GM21447 (cell line): Measurements from ENCODE around the gene WDPCP.
"Not testable (repeated sequence)": the region's sequence is repeated elsewhere in the genome, so short reads cannot be mapped to it uniquely, and the experiment has no call there.

Experiments used
- ATAC-seq: cut with Tn5 transposase; IDR thresholded peaks from one replicate; pipeline ENCODE4 v1.9.1; 2021; ENCODE audit not compliant: unreplicated experiment

Gene WDPCP

DNA sequence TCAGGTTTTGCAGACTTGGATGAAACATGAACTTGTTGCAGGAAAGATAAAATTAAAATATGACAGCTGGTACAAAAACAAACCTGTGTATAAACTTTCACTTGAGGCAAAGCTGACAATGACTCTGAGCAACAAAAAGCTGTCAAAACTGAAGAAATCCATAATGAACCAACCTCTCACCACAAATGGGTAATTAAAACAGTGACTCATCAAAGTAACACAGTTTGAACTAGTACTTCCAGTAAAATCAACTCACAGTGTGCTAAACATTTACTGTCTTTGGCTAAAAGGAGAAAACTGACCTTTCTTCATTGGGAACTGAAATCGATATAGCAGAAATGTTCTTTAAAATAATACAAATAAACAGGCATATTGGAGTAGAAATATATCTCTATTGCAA, 209.7 kb downstream of the WDPCP start:
- ATAC-seq, result no peak

GRCh38 chr2:63374341-63374740, 213.9 kb downstream of the WDPCP start:
- no peak for ATAC-seq

DNA sequence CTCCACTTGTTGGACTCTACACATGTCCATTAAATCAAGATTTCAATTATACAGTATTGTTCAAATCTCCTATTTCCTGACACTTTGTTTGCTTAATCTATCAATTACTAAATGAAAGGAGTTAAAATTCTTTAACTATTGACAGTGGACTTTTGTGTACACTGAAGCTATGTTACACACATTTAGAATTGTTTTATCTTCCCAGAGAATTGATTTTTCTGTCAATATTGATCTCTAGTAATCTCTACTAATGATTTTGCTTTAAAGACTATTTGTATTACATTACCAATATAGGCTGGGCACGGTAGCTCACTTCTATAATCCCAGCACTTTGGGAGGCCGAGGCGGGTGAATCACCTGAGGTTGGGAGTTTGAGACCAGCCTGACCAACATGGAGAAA, 215.7 kb downstream of the WDPCP start:
- no peak for ATAC-seq

DNA sequence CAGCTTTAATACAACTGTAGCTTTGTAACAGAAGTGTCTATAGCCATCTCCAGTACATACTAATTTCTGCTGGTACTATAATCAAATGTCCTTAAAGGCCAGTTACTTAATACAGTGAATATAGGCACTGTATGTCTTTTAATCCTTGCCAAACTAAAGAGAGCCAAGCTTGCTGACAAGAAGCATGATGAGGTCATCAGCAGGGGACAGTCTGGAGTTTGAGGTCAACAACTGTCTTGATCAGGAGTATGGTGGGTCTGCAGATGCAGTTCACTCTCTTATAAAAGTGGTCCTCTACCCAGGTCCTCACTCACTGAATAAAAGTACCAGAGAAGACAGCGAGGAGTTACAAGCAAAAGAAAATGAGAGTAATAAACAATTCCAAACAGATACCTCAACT, 219.1 kb downstream of the WDPCP start:
- no peak for ATAC-seq

GRCh38 chr2:63364866-63365265, 223.4 kb downstream of the WDPCP start:
- ATAC-seq, result no peak

DNA sequence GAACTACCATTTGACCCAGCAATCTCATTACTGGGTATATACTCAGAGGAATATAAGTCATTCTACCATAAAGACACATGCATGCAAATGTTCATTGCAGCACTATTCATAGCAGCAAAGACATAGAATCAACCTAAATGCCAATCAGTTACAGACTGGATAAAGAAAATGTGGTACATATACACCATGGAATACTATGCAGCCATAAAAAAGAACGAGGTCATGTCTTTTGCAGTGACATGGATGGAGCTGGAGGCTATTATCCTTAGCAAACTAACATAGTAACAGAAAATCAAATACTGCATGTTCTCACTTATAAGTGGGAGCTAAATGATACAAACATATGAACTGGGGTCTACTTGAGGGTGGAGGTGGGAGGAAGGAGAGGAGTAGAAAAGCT, 230.6 kb downstream of the WDPCP start:
- ATAC-seq, result not testable (repeated sequence)

DNA sequence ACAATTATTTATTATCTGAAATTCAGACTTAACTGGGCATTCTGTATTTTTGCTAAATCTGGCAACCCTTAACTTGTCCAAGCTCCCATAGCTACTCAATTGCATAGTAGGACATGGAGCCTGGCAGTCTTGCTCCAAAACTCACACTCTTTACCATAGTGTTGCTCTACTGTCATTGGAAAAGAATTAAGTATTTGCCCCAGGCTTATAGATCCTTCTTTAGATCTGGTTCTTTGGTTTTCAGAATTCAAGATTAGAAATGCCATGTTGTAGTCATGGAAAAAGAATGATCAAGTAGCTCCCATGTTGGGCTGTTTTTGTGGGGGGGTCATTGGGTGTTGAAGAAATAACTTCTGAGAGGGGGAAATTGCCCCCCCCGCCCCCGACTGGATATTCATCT, 240.9 kb downstream of the WDPCP start:
- ATAC-seq, result no peak

DNA sequence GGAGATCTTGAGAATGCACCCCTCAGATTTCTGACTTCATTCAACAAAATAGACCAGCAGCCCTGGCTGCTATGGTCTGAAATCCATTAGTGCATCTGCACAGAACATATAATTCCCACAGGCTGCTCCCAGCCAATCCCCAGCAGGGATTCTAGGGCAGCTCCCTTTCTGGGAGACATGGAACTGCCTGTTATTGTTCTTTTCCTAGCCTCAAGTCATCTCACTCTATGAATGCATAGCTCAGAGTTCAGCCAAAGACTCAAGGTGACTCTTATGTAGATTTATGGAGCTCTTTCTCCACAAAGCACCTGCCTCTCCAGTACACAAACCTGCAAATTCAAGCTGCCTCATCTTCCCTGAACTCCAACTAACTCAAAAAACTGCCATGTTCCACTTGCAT, 241.9 kb downstream of the WDPCP start:
- no peak for ATAC-seq

DNA sequence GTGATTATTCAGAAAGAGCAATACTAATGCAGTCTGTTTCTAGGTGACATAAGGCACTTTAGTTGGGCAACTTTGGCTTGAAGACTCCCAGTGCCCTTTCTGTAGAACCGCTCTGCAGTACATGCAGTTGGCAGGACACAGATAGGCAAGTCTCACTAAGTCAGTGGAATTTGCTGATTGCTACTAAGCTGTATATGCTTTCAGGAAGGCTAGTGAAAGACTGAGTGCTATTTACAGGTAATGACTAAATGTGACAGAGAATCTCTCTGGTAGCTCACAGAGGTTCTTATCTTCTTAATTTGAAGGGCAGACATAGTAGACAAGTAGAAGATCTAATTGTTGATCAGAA, 243.0 kb downstream of the WDPCP start:
- no peak for ATAC-seq

GRCh38 chr2:63344575-63345284, 243.5 kb downstream of the WDPCP start:
- ATAC-seq, result no peak

DNA sequence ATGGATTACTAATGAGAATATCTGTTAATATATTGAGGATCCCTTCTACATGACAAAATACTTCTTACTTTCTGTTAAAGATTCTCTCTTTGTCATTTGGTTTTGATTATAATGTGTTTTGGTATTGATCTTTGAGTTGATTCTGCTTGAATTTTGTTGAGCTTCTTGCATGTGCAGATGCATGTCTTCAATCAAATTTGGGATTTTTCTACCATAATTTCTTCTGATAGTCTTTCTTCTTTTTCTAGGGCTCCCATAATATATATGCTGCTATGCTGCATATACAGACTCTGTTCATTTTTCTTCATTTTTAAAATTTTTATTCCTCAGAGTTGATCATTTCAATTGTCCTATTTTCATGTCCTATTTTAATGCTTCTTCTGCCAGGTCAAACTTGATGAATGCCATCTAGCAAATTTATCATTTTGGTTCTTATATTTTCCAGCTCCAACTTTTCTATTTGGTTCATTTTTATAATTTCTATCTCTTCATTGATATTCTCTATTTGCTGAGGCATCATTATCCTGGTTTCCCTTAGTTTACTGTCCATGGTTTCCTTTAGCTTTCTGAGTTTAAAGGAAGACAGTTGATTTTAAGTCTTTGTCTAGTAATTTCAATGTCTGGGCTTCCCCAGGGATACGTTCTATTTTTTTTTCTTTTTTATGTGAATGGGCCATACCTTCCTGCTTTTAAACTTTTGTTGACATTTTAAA, 244.7 kb downstream of the WDPCP start:
- ATAC-seq, result no peak

DNA sequence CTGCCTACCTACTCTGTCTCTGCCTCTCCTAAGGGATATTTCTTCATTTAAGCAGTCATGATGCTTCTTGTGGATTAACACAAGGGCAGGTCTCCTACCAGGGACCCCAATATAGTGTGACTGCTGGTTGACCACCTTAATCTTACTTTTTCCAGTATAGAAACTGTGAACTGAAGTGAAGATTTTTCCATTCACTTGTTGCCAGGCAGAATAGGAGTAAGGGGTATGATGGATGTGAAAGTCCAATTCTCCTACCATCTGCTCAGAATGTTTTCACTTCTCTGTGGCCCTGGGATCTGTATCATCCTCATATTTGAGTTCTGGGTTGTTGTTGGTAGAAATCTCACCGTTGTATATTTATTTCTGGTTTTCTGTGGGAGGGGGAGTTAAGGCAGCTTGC, 247.8 kb downstream of the WDPCP start:
- no peak for ATAC-seq

DNA sequence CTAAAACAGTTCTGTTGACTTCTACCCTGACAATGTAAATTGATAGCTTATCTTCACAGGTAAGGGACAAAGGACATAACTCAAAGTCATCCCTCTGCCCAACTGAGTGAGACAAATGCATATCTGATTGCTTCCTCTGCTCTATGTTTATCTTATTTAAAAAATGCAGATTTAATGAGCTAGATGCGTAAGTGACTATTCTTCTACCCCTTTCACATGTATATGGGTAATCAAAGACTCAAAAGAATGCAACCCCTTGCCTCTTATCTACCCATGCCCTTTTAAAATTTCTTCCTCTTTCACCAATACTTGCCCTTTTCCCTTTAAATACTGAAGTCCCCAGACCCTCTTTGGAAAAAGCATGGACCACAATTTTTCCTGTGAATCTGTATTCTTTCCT, 253.4 kb downstream of the WDPCP start:
- ATAC-seq, result no peak

DNA sequence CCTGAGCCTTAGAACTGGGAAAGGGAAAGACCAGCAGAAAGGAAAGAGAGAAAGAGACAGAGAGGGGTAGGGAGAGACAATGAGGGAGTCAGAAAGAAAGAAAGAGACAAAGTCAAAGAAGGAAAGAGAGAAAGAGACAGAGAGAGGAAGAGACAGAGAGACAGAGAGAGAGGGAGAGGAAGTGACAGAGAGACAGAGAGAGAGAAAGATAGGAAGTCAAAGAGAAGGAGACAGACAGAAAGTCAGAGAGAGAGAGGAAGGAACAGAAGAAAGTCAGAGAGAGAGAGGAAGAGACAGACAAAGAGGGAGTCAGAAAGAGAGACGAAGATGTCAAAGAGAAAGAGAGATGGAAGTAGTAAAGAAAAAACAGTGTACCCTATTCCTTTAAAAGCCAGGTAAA, 261.8 kb downstream of the WDPCP start:
- no peak for ATAC-seq

GRCh38 chr2:63323662-63324061, 264.6 kb downstream of the WDPCP start:
- ATAC-seq, result not testable (repeated sequence)

- ATAC-seq, result not testable (repeated sequence)
Observed at GRCh38 chr2:63321973-63322372, 266.3 kb downstream of the WDPCP start.

DNA sequence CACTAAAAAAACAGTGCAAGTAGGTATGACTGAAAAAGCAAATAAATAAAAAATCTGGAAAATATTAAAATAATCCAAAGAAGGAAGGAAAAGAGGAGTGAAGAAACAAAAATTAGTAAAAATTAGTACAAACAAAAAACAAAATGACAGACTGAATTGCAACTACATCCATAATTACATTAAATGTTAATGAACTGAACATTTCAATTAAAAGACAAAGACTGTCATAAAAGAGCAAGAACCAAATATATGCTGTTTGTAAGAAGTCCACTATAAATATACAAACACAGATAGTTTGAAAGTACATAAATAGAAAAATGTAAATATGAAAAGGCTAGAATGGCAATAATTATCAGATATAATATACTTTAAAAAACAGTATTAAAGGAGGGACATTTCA, 267.6 kb downstream of the WDPCP start:
- no peak for ATAC-seq

DNA sequence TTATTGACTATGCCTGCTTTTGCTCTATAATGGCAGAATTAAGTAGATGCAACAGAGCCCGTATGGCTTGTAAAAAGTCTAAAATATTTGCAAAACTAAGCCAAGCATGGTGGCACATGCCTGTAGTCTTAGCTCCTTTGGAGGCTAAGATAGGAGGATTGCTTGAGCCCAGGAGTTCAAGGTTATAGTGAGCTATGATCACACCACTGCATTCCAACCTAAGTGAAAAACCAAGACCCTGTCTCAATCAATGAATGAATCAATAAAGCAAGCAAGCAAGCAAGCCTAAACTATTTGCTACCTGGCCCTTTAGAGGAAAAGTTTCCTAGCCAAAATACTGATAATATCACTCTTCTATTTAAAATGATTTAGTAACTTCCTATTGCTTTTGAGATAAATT, 277.7 kb downstream of the WDPCP start:
- ATAC-seq, result no peak

- ATAC-seq, result no peak
Observed at GRCh38 chr2:63301481-63301880, 286.8 kb downstream of the WDPCP start.

GRCh38 chr2:63300835-63301234, 287.4 kb downstream of the WDPCP start:
- ATAC-seq, result no peak

DNA sequence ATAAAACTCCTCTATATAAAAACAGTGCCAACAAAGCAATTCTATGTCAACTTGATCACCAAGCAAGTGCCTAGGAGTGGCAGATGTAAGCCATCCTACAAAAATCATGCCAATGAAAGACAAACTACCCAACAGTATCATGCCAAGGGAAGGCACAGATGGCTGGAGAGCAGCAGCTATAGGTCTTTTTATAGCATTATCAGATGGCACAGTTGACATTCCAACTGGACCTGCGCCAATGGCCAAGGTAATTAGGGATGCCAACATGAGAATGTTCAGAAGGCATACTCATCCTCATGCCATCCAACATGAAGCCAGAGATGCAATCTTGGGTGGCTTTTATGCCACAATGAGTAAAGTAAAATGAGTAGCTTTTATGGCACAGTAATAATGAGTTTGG, 300.3 kb downstream of the WDPCP start:
- ATAC-seq, result no peak

- ATAC-seq, result not testable (repeated sequence)
Observed at GRCh38 chr2:63286520-63286919, 301.8 kb downstream of the WDPCP start.

- ATAC-seq, result no peak
Observed at GRCh38 chr2:63283273-63283672, 305.0 kb downstream of the WDPCP start.
